ENCODE measurements around the gene ACAN. TPM values are rescaled to one million over a fixed set of nuclear protein-coding genes. Genes with fewer than 3 reads are reported as not detected.

ACAN gene
- polyA plus RNA-seq, 1 donor = 0.16 TPM

- H3K9me3 ChIP-seq (ENCODE audit: control insufficient read depth, low read depth, low read length) = no peaks in the 10 kb centered on the region
- no peak for DNase-seq
- peaks cover 13% of the 10 kb centered on the region for H3K4me1 ChIP-seq (ENCODE audit: control insufficient read depth, insufficient read depth, low read length)
- WGBS (ENCODE audit: insufficient coverage, low lambda C conversion rate) = no CpG with 5 or more reads among the region's 14 CpGs
- H3K27ac ChIP-seq (ENCODE audit: low read length) = no peak overlapping the region
- no peak overlapping the region for H3K4me3 ChIP-seq (ENCODE audit: low read length)
- no peaks in the 10 kb centered on the region for H3K27me3 ChIP-seq (ENCODE audit: control insufficient read depth, insufficient read depth, low read length)
- peaks cover 4% of the 10 kb centered on the region for H3K36me3 ChIP-seq (ENCODE audit: control insufficient read depth, insufficient read depth, low read length)
Measured at GRCh38 chr15:88907111-88907510, 103.9 kb downstream of the ACAN start.

- Histone ChIP-seq H3K4me1 (ENCODE audit: control insufficient read depth, insufficient read depth, low read length) (peaks cover 17% of the 10 kb centered on the region), H3K36me3 (ENCODE audit: control insufficient read depth, insufficient read depth, low read length) (peaks cover 4% of the 10 kb centered on the region), H3K27ac (ENCODE audit: low read length) (no peak overlapping the region), H3K9me3 (ENCODE audit: control insufficient read depth, low read depth, low read length) (no peaks in the 10 kb centered on the region), H3K4me3 (ENCODE audit: low read length) (no peak overlapping the region), H3K27me3 (ENCODE audit: control insufficient read depth, insufficient read depth, low read length) (no peaks in the 10 kb centered on the region)
- no CpG with 5 or more reads among the region's 12 CpGs for whole genome bisulfite sequencing (ENCODE audit: insufficient coverage, low lambda C conversion rate)
- DNase-seq = no peak
Measured at GRCh38 chr15:88908123-88908522, 104.9 kb downstream of the ACAN start.

GRCh38 chr15:88908697-88909621 lies 105.7 kb downstream of the ACAN start:
- Histone ChIP-seq H3K27me3 (ENCODE audit: control insufficient read depth, insufficient read depth, low read length) (no peaks in the 10 kb centered on the region), H3K4me3 (ENCODE audit: low read length) (no peak overlapping the region), H3K9me3 (ENCODE audit: control insufficient read depth, low read depth, low read length) (no peaks in the 10 kb centered on the region), H3K4me1 (ENCODE audit: control insufficient read depth, insufficient read depth, low read length) (peaks cover 17% of the 10 kb centered on the region), H3K27ac (ENCODE audit: low read length) (no peak overlapping the region), H3K36me3 (ENCODE audit: control insufficient read depth, insufficient read depth, low read length) (peaks cover 4% of the 10 kb centered on the region)
- no CpG with 5 or more reads among the region's 16 CpGs for WGBS (ENCODE audit: insufficient coverage, low lambda C conversion rate)
- peak in 1 of 2 donors; percentile 50 for DNase-seq

- Histone ChIP-seq H3K4me3 (ENCODE audit: low read length) (no peak overlapping the region), H3K27ac (ENCODE audit: low read length) (no peak overlapping the region), H3K4me1 (ENCODE audit: control insufficient read depth, insufficient read depth, low read length) (peaks cover 9% of the 10 kb centered on the region), H3K9me3 (ENCODE audit: control insufficient read depth, low read depth, low read length) (no peaks in the 10 kb centered on the region), H3K36me3 (ENCODE audit: control insufficient read depth, insufficient read depth, low read length) (peaks cover 4% of the 10 kb centered on the region), H3K27me3 (ENCODE audit: control insufficient read depth, insufficient read depth, low read length) (no peaks in the 10 kb centered on the region)
- WGBS (ENCODE audit: insufficient coverage, low lambda C conversion rate) = no CpG with 5 or more reads among the region's 12 CpGs
- DNase-seq = no peak
Measured at GRCh38 chr15:88909956-88910831, 107.0 kb downstream of the ACAN start.

DNA sequence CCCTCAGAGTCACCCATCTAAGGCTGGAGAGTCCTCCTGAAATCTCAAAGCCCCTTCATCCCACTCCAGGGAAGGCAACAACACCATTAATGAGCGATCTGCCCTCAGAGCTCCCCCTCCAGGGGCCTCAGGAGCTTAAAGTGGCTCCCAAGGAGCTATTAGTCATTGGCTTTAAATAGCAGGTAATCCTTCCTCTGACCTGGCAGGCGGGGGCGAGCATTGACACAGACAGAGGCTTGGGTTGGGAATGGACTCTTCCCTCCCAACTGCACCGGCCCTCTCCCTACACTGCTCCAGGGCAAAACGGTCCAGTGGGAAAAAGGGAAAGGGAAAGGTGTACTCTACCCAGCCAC lies 108.5 kb downstream of the ACAN start:
- Histone ChIP-seq H3K4me1 (ENCODE audit: control insufficient read depth, insufficient read depth, low read length) (peaks cover 9% of the 10 kb centered on the region), H3K36me3 (ENCODE audit: control insufficient read depth, insufficient read depth, low read length) (no peaks in the 10 kb centered on the region), H3K4me3 (ENCODE audit: low read length) (no peak overlapping the region), H3K27ac (ENCODE audit: low read length) (no peak overlapping the region), H3K27me3 (ENCODE audit: control insufficient read depth, insufficient read depth, low read length) (no peaks in the 10 kb centered on the region), H3K9me3 (ENCODE audit: control insufficient read depth, low read depth, low read length) (no peaks in the 10 kb centered on the region)
- DNase-seq = no peak
- WGBS (ENCODE audit: insufficient coverage, low lambda C conversion rate) = no CpG with 5 or more reads among the region's 5 CpGs

GRCh38 chr15:88912500-88912921 lies 109.3 kb downstream of the ACAN start:
- peak in 1 of 2 donors; percentile 43 for DNase-seq
- Histone ChIP-seq H3K27me3 (ENCODE audit: control insufficient read depth, insufficient read depth, low read length) (no peaks in the 10 kb centered on the region), H3K9me3 (ENCODE audit: control insufficient read depth, low read depth, low read length) (no peaks in the 10 kb centered on the region), H3K4me1 (ENCODE audit: control insufficient read depth, insufficient read depth, low read length) (peaks cover 9% of the 10 kb centered on the region), H3K4me3 (ENCODE audit: low read length) (peak overlapping the region; percentile 57), H3K36me3 (ENCODE audit: control insufficient read depth, insufficient read depth, low read length) (no peaks in the 10 kb centered on the region), H3K27ac (ENCODE audit: low read length) (no peak overlapping the region)
- no CpG with 5 or more reads among the region's 20 CpGs for WGBS (ENCODE audit: insufficient coverage, low lambda C conversion rate)

GRCh38 chr15:88913017-88913849 lies 110.0 kb downstream of the ACAN start, which contains the start of gene MFGE8:
MFGE8 (minus strand) TSS chr15:88913379; CDS start chr15:88913319, 60 bp downstream.
- H3K9me3 ChIP-seq (ENCODE audit: control insufficient read depth, low read depth, low read length) = no peaks in the 10 kb centered on the region
- H3K36me3 ChIP-seq (ENCODE audit: control insufficient read depth, insufficient read depth, low read length) = no peaks in the 10 kb centered on the region
- 20% methylated on average over 1 of the region's 67 CpGs for WGBS (ENCODE audit: insufficient coverage, low lambda C conversion rate)
- H3K4me3 ChIP-seq (ENCODE audit: low read length) = peak within 1 kb of the TSS; percentile 57
- no peaks in the 10 kb centered on the region for H3K27me3 ChIP-seq (ENCODE audit: control insufficient read depth, insufficient read depth, low read length)
- H3K27ac ChIP-seq (ENCODE audit: low read length) = no peak within 1 kb of the TSS
- DNase-seq = peak in 1 of 2 donors; percentile 67
- peaks cover 9% of the 10 kb centered on the region for H3K4me1 ChIP-seq (ENCODE audit: control insufficient read depth, insufficient read depth, low read length)

GRCh38 chr15:88913850-88914169 lies 110.6 kb downstream of the ACAN start:
- DNase-seq = no peak
- Histone ChIP-seq H3K9me3 (ENCODE audit: control insufficient read depth, low read depth, low read length) (no peaks in the 10 kb centered on the region), H3K4me1 (ENCODE audit: control insufficient read depth, insufficient read depth, low read length) (peaks cover 9% of the 10 kb centered on the region), H3K36me3 (ENCODE audit: control insufficient read depth, insufficient read depth, low read length) (no peaks in the 10 kb centered on the region), H3K27me3 (ENCODE audit: control insufficient read depth, insufficient read depth, low read length) (no peaks in the 10 kb centered on the region), H3K4me3 (ENCODE audit: low read length) (peak overlapping the region; percentile 57), H3K27ac (ENCODE audit: low read length) (no peak overlapping the region)
- WGBS (ENCODE audit: insufficient coverage, low lambda C conversion rate) = no CpG with 5 or more reads among the region's 4 CpGs

DNA sequence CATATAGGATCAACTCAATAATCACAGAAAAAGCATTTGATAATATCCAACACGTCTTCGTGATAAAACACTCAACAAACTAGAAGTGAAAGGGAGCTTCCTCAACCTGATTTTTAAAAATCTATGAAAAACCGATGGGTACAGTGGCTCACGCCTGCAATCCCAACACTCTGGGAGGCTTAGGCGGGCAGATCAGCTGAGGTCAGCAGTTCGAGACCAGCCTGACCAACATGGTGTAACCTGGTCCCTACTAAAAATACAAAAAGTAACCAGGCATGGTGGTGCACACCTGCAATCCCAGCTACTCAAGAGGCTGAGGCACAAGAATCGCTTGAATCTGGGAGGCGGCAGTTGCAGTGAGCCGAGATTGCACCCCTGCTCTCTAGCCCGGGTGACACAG lies 112.1 kb downstream of the ACAN start:
- Histone ChIP-seq H3K36me3 (ENCODE audit: control insufficient read depth, insufficient read depth, low read length) (no peaks in the 10 kb centered on the region), H3K9me3 (ENCODE audit: control insufficient read depth, low read depth, low read length) (no peaks in the 10 kb centered on the region), H3K4me1 (ENCODE audit: control insufficient read depth, insufficient read depth, low read length) (peaks cover 9% of the 10 kb centered on the region), H3K4me3 (ENCODE audit: low read length) (no peak overlapping the region), H3K27ac (ENCODE audit: low read length) (no peak overlapping the region), H3K27me3 (ENCODE audit: control insufficient read depth, insufficient read depth, low read length) (no peaks in the 10 kb centered on the region)
- DNase-seq = no peak
- WGBS (ENCODE audit: insufficient coverage, low lambda C conversion rate) = no CpG with 5 or more reads among the region's 10 CpGs

DNA sequence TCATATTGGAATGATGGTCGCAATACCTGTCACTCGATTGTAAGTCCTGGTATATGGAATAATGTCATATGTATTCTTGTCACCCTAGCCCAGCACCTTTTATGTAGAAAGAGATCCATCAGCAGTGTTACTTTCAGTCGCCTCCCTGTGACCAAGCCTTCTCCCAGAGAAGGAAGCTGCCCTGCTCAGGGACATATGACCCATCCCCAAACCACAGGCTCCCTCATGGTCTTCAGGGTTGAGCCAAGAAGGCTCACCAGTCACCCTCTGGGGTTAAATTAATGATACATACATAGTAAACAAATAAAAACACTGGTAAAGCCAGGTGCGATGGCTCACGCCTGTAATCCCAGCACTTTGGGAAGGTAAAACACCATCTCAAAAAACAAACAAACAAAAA lies 114.5 kb downstream of the ACAN start:
- Histone ChIP-seq H3K27me3 (ENCODE audit: control insufficient read depth, insufficient read depth, low read length) (no peaks in the 10 kb centered on the region), H3K4me1 (ENCODE audit: control insufficient read depth, insufficient read depth, low read length) (no peaks in the 10 kb centered on the region), H3K9me3 (ENCODE audit: control insufficient read depth, low read depth, low read length) (no peaks in the 10 kb centered on the region), H3K4me3 (ENCODE audit: low read length) (no peak overlapping the region), H3K36me3 (ENCODE audit: control insufficient read depth, insufficient read depth, low read length) (no peaks in the 10 kb centered on the region), H3K27ac (ENCODE audit: low read length) (no peak overlapping the region)
- DNase-seq = no peak
- 89% methylated on average over 3 of the region's 5 CpGs for WGBS (ENCODE audit: insufficient coverage, low lambda C conversion rate)

Measured in large intestine (tissue), 3 donors.